GM20431 (cell line): Measurements from ENCODE around the gene CTNNA3.

Experiments used
- in situ Hi-C: fragments of 300-500 bp; cut with MseI, MboI; formaldehyde crosslinking; loops from one replicate; pipeline ENCODE4 v1.15.0; 2020; ENCODE audit warnings: low sequenced_read_pairs; ENCODE audit not compliant: unreplicated experiment

The CTNNA3 gene

DNA sequence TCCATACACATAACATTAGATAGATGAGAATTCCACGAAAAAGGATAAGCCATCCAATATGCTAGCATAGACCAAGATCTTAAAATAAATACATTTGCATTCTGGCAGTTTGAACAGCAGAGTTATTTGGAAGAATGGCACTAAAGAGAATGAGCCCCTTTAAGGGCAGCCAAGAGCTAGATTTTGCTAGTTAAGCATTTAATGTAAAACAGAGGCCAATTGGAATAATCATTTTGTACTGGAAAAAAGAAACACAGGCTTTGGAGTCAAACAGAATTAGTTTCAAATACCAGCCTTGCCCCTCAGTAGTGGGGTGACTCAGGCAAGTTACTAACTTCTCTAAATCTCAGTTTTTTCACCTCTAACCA lies 714.0 kb downstream of the CTNNA3 start:
- in situ Hi-C loops, result no loop called here

- in situ Hi-C loops, result no loop called here
Measured at GRCh38 chr10:66981361-66982052, 714.5 kb downstream of the CTNNA3 start.

GRCh38 chr10:66980246-66980815 lies 715.7 kb downstream of the CTNNA3 start:
- in situ Hi-C loops, result no loop called here

GRCh38 chr10:66964946-66965345 lies 731.0 kb downstream of the CTNNA3 start:
- in situ Hi-C loops, result no loop called here

DNA sequence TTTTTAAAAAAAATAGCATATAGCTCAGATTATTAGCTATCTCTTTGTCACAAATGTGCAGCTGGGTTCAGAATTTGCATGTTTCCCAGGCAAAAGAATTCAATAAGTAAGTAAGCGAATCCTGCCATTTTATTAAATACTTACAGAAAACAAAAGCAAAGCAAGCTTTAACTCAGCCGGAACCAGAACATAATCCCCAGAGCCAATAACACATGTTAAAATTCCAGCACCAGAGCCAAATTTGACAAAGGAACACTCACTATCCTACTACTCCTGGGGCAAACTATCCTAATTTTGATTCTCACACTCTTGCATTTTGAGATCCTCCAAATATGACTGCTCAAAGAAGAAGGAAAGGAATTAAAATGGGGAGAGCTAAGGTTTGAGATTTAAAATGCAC lies 737.5 kb downstream of the CTNNA3 start:
- in situ Hi-C loops, result no loop called here

DNA sequence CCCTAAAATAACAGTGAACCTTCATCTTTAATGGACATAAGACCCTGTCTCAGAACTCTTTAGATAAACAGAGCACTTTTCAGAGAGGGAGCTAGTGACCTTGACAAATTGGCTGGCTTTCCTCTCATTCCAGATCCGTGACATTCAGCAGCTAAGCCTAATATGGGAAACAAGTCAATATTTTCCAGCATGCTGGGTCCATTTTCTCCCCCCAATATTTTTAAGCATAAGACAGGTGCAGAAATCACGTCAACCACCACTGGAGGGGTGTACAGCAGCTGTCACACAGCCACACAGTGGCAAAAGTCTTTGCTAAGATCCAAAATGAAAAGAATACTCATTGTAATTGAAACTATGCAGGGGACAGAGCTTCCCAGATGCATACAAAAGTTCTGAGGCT lies 744.1 kb downstream of the CTNNA3 start:
- in situ Hi-C loops, result no loop called here

GRCh38 chr10:66943590-66943989 lies 752.4 kb downstream of the CTNNA3 start:
- in situ Hi-C loops, result no loop called here

- in situ Hi-C loops, result no loop called here
Measured at GRCh38 chr10:66942407-66942806, 753.6 kb downstream of the CTNNA3 start.

DNA sequence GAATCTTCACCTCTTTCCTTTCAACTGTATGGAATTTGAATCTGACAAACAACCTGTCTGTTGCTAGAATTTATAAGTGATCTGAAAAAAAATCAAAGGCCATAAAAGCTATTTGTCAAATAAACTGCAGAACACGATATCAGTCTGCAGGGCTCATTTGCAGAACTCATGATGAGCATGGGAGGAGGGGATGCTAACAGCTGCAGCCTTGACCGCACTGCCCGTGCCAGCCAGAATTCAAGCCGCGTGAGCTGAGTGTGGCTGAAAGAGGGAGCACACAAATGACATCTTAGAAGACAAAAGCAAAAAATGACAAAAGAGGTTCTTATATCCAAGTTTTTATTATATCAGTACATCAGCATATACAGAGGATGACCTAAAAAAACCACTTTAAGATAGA lies 754.5 kb downstream of the CTNNA3 start:
- in situ Hi-C loops, result no loop called here

GRCh38 chr10:66940965-66941364 lies 755.0 kb downstream of the CTNNA3 start:
- in situ Hi-C loops, result no loop called here

DNA sequence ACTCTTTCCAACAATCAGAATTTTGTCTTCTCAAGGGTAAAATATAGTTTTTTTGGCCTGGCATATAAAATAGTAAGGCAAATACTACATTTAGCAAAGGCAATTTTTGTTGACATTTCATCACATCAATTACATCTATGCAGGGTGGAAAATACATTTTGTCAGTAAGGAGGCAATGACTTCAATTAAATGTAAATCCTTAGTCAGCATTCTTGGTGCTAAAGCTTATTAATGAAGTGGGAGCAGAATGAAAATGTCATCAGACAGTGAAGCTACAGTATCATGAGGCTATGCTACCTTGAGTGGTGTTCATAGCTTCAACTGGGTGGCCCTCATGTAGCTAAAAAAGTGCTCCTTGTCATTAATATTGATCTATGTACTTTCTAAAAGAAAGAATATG lies 761.3 kb downstream of the CTNNA3 start:
- in situ Hi-C loops, result no loop called here

GRCh38 chr10:66931949-66932343 lies 764.0 kb downstream of the CTNNA3 start:
- in situ Hi-C loops, result no loop called here

- in situ Hi-C loops, result no loop called here
Measured at GRCh38 chr10:66931340-66931948, 764.6 kb downstream of the CTNNA3 start.

DNA sequence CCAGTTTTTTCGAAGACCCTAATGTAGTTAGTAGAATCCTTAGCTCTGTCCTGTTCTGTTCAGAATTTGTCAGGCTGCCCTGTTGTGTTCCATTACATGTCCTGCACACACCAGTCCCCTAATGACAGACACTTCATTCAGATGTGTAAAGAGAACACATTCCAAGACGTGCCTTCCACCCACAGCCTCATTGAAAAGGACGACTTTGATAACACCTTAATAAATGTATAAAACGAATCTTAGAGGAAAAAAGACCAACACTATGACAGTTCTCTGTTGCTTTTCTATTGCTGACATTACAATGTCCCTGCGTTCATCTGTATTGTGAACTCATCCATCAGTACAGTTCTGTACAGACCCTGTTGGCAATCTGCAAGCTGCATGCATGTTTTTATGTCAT lies 766.6 kb downstream of the CTNNA3 start:
- in situ Hi-C loops, result no loop called here

GRCh38 chr10:66928776-66929175 lies 767.2 kb downstream of the CTNNA3 start:
- in situ Hi-C loops, result no loop called here

GRCh38 chr10:66927971-66928770 lies 767.8 kb downstream of the CTNNA3 start:
- in situ Hi-C loops, result no loop called here

GRCh38 chr10:66927251-66927935 lies 768.6 kb downstream of the CTNNA3 start:
- in situ Hi-C loops, result no loop called here

GRCh38 chr10:66926841-66927240 lies 769.2 kb downstream of the CTNNA3 start:
- in situ Hi-C loops, result no loop called here

DNA sequence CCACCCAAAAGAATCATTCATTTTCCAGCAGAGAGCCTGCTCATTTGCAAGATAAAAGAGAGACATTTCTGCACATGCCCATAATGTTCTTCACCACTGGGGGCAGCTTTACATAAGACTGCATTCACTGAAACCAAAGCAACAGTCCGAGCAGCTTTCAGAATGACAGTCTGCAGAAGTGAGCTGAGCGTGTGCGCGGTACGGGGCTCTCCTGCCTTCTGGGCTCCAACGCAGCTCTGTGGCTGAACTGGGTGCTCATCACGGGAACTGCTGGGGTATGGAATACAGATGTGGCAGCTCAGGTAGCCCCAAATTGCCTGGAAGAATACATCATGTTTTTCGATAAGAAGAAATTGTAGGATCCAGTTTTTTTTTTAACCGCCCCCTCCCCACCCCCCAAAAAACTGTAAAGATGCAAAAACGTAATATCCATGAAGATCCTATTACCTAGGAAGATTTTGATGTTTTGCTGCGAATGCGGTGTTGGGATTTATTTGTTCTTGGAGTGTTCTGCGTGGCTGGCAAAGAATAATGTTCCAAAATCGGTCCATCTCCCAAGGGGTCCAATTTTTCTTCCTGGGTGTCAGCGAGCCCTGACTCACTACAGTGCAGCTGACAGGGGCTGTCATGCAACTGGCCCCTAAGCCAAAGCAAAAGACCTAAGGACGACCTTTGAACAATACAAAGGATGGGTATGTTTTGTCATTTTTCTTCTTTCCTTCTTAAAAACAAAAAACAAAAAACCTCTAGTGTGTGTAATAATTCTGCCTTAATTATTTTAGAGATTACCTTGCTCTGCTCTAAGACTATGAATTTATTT lies 769.9 kb downstream of the CTNNA3 start, which contains the start of gene LRRTM3:
Gene LRRTM3 (plus strand): TSS at position 141 of the 820 bp plus-strand sequence.
- in situ Hi-C loops, result no loop called here
